GM18526 (cell line): ENCODE results near the gene TBK1.
A peak's percentile ranks its signal among the peaks of the same experiment; 100 is the strongest.

ENCODE experiments used
- POLR2A ChIP-seq: IDR thresholded peaks from 3 replicates; pipeline ENCODE4 v1.6.1; 2011; ENCODE audit not compliant: insufficient read length; ENCODE audit errors: extremely low read depth

TBK1 gene

GRCh38 chr12:64451687-64452558 is at the start of gene TBK1:
TBK1 (plus strand) TSS chr12:64452120; CDS start chr12:64455871, 3,751 bp downstream.
- TF ChIP-seq POLR2A = peak; percentile 83

GRCh38 chr12:64402181-64402580 is 49.7 kb upstream of the TBK1 start:
- no peak for TF ChIP-seq POLR2A

GRCh38 chr12:64403707-64404469 is 48.0 kb upstream of the TBK1 start, which contains the start of gene XPOT:
XPOT (plus strand) TSS chr12:64404392; CDS start chr12:64410036, 5,644 bp downstream.
- TF ChIP-seq POLR2A = peak; percentile 95

- TF ChIP-seq POLR2A = no peak
Observed at GRCh38 chr12:64404470-64405256, 47.3 kb upstream of the TBK1 start.

- no peak for TF ChIP-seq POLR2A
Observed at GRCh38 chr12:64407342-64408223, 44.3 kb upstream of the TBK1 start.

GRCh38 chr12:64411427-64411826 is 40.5 kb upstream of the TBK1 start:
- TF ChIP-seq POLR2A = no peak

GRCh38 chr12:64412459-64412858 is 39.5 kb upstream of the TBK1 start:
- TF ChIP-seq POLR2A = no peak

GRCh38 chr12:64413884-64414283 is 38.0 kb upstream of the TBK1 start:
- TF ChIP-seq POLR2A = no peak

GRCh38 chr12:64418209-64418608 is 33.7 kb upstream of the TBK1 start:
- TF ChIP-seq POLR2A = no peak

GRCh38 chr12:64419696-64420095 is 32.2 kb upstream of the TBK1 start:
- no peak for TF ChIP-seq POLR2A

- TF ChIP-seq POLR2A = no peak
Observed at GRCh38 chr12:64427988-64428387, 23.9 kb upstream of the TBK1 start.

GRCh38 chr12:64428956-64429355 is 23.0 kb upstream of the TBK1 start:
- no peak for TF ChIP-seq POLR2A

- TF ChIP-seq POLR2A = no peak
Observed at GRCh38 chr12:64430886-64431285, 21.0 kb upstream of the TBK1 start.

GRCh38 chr12:64431791-64432190 is 20.1 kb upstream of the TBK1 start:
- no peak for TF ChIP-seq POLR2A

GRCh38 chr12:64433915-64434314 is 18.0 kb upstream of the TBK1 start:
- no peak for TF ChIP-seq POLR2A

- TF ChIP-seq POLR2A = no peak
Observed at GRCh38 chr12:64440100-64440499, 11.8 kb upstream of the TBK1 start.
